Osteocyte (in vitro differentiated cells): Measurements from ENCODE around the gene PRPF19. TPM values are rescaled to one million over a fixed set of nuclear protein-coding genes. Genes with fewer than 3 reads are reported as not detected.

Source experiments
- DNase-seq: peaks from one replicate; pipeline ENCODE4 v3.0.0; 2021; ENCODE audit warnings: mixed read lengths; ENCODE audit not compliant: unreplicated experiment; ENCODE audit errors: extremely low spot score
- H3K27ac Mint-ChIP-seq: one replicate; pipeline ENCODE4 v1.8.0; 2021; ENCODE audit warnings: mild to moderate bottlenecking, mixed read lengths; ENCODE audit not compliant: unreplicated experiment
- H3K27me3 Mint-ChIP-seq: one replicate; pipeline ENCODE4 v1.8.0; 2021; ENCODE audit warnings: mixed read lengths; ENCODE audit not compliant: unreplicated experiment
- H3K36me3 Mint-ChIP-seq: one replicate; pipeline ENCODE4 v1.8.0; 2021; ENCODE audit warnings: mixed read lengths; ENCODE audit not compliant: unreplicated experiment
- H3K4me1 Mint-ChIP-seq: one replicate; pipeline ENCODE4 v1.8.0; 2021; ENCODE audit warnings: mixed read lengths; ENCODE audit not compliant: unreplicated experiment
- H3K4me3 Mint-ChIP-seq: one replicate; pipeline ENCODE4 v1.8.0; 2021; ENCODE audit warnings: mild to moderate bottlenecking, moderate library complexity, mixed read lengths; ENCODE audit not compliant: unreplicated experiment
- H3K9me3 Mint-ChIP-seq: one replicate; pipeline ENCODE4 v1.8.0; 2021; ENCODE audit warnings: mixed read lengths; ENCODE audit not compliant: unreplicated experiment
- total RNA-seq: library from RNA; stranded (reverse); gene quantifications from 2 replicates; pipeline ENCODE4 v1.2.1, GENCODE V29; 2021
- TF ChIP-seq, protein P1 (sequence below): fragments of 200-600 bp; sonication (generic); IDR thresholded peaks from 2 replicates; pipeline ENCODE4 v1.5.0; 2021; ENCODE audit warnings: antibody characterized with exemption, mild to moderate bottlenecking, moderate library complexity

Gene PRPF19
- total RNA-seq, 1 donor from 2014 or later: 78.0 TPM

DNA sequence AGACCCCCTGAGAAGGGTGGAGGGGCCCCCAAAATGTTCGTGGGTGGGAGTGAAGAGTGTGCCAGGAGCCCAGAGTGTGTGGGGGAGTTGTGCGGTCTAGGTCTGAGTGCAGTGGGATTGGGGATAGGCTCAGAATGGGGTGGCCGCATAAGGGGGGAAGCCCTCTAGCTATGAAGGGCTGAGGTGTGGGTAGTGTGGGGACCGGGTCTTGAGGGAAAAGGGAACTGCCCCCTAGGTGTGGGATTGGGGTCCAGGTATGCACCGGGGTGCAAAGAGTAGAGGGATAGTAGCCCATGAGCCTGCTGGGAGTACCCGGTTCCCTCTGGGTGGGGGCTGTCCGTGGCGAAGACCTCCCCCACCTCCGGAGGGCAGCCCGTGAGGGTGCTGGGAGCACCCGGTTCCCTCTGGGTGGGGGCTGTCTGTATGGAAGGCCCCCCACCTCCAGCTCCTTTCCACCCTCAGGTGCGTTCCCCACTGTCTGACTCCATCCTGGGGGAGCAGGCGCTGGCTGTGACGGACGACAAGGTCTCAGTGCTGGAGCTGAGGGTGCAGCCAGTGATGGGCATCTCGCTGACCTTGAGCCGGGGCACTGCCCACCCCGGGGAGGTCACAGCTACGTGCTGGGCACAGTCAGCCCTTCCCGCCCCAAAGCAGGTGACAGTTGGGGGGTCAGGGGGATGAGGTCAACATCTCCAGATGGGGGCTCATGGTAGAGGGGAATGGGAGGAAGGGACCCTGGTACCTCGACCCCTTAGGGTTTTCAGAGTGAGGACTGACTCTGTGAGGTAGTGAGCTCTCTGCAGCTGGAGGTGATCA is 28.6 kb upstream of the PRPF19 start:
- Mint-ChIP-seq H3K27ac (no peak overlapping the region), H3K9me3 (no peaks in the 10 kb centered on the region)
- TF ChIP-seq, protein P1, sequence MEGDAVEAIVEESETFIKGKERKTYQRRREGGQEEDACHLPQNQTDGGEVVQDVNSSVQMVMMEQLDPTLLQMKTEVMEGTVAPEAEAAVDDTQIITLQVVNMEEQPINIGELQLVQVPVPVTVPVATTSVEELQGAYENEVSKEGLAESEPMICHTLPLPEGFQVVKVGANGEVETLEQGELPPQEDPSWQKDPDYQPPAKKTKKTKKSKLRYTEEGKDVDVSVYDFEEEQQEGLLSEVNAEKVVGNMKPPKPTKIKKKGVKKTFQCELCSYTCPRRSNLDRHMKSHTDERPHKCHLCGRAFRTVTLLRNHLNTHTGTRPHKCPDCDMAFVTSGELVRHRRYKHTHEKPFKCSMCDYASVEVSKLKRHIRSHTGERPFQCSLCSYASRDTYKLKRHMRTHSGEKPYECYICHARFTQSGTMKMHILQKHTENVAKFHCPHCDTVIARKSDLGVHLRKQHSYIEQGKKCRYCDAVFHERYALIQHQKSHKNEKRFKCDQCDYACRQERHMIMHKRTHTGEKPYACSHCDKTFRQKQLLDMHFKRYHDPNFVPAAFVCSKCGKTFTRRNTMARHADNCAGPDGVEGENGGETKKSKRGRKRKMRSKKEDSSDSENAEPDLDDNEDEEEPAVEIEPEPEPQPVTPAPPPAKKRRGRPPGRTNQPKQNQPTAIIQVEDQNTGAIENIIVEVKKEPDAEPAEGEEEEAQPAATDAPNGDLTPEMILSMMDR: no peak

DNA sequence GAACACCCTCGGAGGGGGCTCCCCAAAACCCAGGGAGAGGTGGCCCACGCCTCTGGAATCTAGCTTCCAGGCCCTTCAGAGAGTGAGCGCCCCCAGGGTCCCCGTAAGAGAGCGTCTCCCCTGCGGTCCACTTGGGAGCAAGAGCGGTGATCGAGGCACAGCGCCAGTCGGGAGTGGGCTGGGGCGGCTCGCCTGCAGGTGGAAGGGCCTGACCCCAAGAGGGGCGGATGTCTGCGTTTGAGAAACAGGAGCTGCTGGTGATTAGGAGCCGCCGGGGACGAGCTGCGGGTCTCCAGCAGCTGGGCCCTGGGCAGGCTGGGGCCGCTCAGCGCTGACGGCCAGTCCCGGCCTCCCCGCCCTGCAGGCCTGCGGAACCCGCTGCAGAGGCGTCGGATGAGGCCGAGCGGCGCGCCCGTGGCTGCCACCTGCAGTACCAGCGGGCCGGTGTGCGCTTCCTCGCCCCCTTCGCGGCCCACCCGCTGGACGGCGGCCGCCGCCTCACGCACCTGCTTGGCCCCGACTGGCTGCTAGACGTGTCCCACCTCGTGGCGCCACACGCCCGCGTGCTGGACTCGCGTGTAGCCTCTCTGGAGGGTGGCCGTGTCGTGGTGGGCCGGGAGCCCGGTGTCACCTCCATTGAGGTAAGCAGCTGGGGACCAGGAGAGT is 27.9 kb upstream of the PRPF19 start:
- Mint-ChIP-seq H3K27ac (no peak overlapping the region), H3K4me3 (no peak overlapping the region), H3K36me3 (peaks cover 17% of the 10 kb centered on the region), H3K4me1 (peaks cover 8% of the 10 kb centered on the region), H3K27me3 (no peaks in the 10 kb centered on the region), H3K9me3 (no peaks in the 10 kb centered on the region)
- DNase-seq: no peak
- TF ChIP-seq, protein P1: no peak

More for the DNA sequence above, 28.6 kb upstream of the PRPF19 start:
- Mint-ChIP-seq H3K27me3 (no peaks in the 10 kb centered on the region), H3K4me3 (no peak overlapping the region), H3K4me1 (peaks cover 8% of the 10 kb centered on the region), H3K36me3 (peaks cover 15% of the 10 kb centered on the region)
- DNase-seq: no peak

DNA sequence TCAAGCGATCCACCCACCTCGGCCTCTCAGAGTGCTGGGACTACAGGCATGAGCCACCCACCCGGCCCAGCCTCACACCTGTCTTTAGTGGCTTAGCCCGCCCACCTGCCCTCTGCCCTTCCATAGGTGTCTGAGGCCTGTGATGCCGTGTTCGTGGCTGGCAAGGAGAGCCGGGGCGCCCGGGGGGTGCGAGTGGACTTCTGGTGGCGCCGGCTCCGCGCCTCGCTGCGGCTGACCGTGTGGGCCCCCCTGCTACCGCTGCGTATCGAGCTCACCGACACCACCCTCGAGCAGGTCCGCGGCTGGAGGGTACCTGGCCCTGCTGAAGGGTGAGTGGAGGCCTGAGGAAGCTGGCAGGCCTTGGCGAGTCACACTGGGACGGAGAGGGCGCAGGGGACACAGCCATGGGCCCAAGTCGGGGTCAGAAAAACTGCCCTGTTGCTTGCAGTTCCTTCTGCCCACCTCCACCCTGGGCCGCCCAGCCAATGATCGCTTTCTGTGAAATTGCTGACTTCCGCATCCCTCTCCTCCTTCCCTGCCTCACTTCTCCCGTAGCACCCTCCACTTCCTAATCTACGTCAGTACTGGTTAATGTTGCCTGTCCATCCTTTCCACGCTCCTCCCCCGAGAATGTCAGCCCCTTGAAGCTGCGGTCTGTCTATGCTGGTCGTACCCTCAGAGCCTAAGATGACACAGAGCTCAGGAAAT is 27.2 kb upstream of the PRPF19 start:
- Mint-ChIP-seq H3K4me3 (no peak overlapping the region), H3K9me3 (no peaks in the 10 kb centered on the region), H3K4me1 (peaks cover 8% of the 10 kb centered on the region), H3K36me3 (peaks cover 18% of the 10 kb centered on the region), H3K27ac (no peak overlapping the region), H3K27me3 (no peaks in the 10 kb centered on the region)
- DNase-seq: no peak
- TF ChIP-seq, protein P1: no peak

DNA sequence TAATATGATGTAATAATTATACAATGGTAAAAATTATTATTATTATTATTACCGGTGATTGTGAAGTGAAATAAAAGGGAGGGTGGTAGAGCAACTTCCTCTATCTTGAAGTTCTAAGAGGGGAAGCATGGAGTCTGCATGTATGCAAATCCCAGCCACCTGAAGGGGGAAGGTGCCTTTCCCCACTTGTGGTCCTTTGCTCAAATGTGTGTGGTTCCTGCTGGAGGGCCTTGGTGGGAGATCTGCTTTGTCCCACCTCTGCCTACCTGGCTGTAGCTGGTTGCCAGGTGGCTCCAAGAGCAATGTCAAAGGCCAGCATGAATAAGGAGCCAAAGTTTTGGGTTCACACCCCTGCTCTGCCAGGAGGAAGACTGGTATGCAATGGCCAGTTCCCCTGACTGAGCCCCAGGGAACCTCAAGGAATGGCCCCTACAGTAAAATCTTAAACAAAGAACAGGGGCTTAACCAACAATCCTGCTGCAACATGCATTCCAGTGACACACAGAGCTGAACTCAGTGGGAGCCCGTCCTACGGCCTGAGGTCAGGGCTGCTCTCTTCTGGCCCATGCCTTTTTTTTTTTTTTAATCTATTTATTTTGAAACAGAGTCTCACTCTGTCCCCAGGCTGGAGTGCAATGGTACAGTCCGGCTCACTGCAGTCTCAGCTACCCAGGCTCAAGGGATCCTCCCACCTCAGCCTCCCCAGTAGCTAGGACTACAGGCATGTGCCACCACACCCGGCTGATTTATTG is 26.4 kb upstream of the PRPF19 start:
- no peak for DNase-seq
- Mint-ChIP-seq H3K9me3 (no peaks in the 10 kb centered on the region), H3K27me3 (no peaks in the 10 kb centered on the region)

More for the DNA sequence above, 26.4 kb upstream of the PRPF19 start:
- TF ChIP-seq, protein P1: no peak
- Mint-ChIP-seq H3K4me1 (peaks cover 8% of the 10 kb centered on the region), H3K4me3 (no peak overlapping the region), H3K36me3 (peaks cover 18% of the 10 kb centered on the region), H3K27ac (no peak overlapping the region)
